Measurements from ENCODE around the gene FHAD1. TPM values are rescaled to one million over a fixed set of nuclear protein-coding genes. Genes with fewer than 3 reads are reported as not detected.

Gene FHAD1
- total RNA-seq, 1 donor from 2014 or later: 1.7 TPM

DNA sequence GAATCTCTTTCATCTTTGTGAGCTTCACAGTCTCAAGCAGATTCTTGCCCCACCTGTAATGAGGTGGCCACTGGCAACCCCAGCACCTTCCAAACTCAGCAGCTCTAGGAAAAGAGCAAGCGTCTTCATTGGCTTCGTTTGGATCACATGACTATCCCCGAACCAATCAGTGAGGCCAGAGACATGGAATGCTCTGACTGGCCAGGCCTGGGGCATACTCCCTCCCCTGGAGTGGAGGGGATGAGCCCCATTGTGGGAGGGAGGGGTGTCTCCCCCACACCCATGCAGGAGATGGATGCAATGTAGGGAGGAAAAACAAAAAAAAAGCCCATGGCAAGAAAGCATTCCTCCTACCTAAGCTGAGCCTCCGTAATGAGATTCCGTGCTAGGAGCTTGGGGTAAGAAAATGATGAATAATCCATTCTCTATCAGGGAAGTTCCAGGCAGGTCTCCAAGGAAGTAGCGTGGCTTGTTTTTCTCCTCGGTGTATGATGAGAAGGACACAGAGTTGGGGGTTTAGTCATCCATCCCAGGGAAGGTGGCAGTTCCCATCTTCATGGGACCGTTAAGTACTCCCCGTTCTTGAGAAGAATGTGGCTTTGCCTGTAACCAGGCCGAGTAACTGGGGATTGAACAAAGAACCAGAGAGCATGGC, 32.7 kb downstream of the FHAD1 start:
- Mint-ChIP-seq H3K36me3 (ENCODE audit: low read depth) (no peaks in the 10 kb centered on the region), H3K4me3 (no peak overlapping the region), H3K27ac (ENCODE audit: unreplicated experiment) (no peak overlapping the region), H3K27me3 (ENCODE audit: low read depth) (no peaks in the 10 kb centered on the region), H3K9me3 (no peaks in the 10 kb centered on the region), H3K4me1 (peaks cover 12% of the 10 kb centered on the region)
- TF ChIP-seq, protein P1, sequence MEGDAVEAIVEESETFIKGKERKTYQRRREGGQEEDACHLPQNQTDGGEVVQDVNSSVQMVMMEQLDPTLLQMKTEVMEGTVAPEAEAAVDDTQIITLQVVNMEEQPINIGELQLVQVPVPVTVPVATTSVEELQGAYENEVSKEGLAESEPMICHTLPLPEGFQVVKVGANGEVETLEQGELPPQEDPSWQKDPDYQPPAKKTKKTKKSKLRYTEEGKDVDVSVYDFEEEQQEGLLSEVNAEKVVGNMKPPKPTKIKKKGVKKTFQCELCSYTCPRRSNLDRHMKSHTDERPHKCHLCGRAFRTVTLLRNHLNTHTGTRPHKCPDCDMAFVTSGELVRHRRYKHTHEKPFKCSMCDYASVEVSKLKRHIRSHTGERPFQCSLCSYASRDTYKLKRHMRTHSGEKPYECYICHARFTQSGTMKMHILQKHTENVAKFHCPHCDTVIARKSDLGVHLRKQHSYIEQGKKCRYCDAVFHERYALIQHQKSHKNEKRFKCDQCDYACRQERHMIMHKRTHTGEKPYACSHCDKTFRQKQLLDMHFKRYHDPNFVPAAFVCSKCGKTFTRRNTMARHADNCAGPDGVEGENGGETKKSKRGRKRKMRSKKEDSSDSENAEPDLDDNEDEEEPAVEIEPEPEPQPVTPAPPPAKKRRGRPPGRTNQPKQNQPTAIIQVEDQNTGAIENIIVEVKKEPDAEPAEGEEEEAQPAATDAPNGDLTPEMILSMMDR (conservative IDR thresholded peaks at IDR 0.05): no peak
- DNase-seq (ENCODE audit: low read depth, low spot score): no peak

DNA sequence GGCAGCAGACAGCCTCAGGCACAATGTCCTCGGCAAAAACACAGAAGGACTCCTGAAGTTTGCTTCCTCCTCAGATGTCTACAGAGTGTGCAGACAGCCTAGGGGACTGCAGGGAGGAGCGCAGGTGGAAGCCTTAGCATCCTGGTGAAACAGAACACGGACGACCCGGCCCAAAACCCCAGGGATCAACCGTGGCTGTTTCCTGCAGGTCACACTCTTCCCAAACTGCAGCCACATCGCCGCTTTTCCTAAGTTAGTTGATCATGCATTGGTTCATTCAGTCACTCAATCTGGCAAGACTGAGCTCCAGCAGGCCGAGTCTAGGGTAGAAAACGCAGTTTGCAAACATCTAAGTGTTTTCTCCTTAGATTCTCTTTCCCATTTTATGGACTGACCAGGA, 33.4 kb downstream of the FHAD1 start:
- Mint-ChIP-seq H3K36me3 (ENCODE audit: low read depth) (no peaks in the 10 kb centered on the region), H3K27ac (ENCODE audit: unreplicated experiment) (no peak overlapping the region), H3K4me1 (peaks cover 9% of the 10 kb centered on the region), H3K27me3 (ENCODE audit: low read depth) (no peaks in the 10 kb centered on the region), H3K4me3 (no peak overlapping the region), H3K9me3 (no peaks in the 10 kb centered on the region)
- TF ChIP-seq, protein P1 (conservative IDR thresholded peaks at IDR 0.05): no peak
- DNase-seq (ENCODE audit: low read depth, low spot score): no peak

DNA sequence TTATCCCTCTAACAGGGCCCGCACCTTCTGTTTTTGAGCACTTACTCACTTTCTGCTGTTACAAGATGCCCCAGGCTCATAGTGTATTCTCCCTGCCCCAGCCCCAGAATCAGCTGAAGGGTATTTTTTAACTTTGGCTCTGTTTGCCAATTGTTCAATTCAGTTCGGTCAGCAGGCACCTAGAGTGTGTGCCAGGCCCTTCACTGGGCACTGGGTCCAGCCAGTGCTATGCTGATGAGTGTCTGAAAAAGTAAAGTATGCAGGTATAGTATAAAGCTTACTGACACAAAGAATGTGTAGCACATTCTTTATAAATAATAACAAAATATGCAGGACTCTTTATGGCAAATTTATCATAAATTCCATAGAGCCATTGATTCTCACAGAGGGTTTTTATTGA, 35.0 kb downstream of the FHAD1 start:
- Mint-ChIP-seq H3K27me3 (ENCODE audit: low read depth) (no peaks in the 10 kb centered on the region), H3K9me3 (no peaks in the 10 kb centered on the region), H3K27ac (ENCODE audit: unreplicated experiment) (no peak overlapping the region), H3K36me3 (ENCODE audit: low read depth) (no peaks in the 10 kb centered on the region), H3K4me1 (peaks cover under 1% of the 10 kb centered on the region), H3K4me3 (no peak overlapping the region)
- TF ChIP-seq, protein P1 (conservative IDR thresholded peaks at IDR 0.05): no peak
- no peak for DNase-seq (ENCODE audit: low read depth, low spot score)

DNA sequence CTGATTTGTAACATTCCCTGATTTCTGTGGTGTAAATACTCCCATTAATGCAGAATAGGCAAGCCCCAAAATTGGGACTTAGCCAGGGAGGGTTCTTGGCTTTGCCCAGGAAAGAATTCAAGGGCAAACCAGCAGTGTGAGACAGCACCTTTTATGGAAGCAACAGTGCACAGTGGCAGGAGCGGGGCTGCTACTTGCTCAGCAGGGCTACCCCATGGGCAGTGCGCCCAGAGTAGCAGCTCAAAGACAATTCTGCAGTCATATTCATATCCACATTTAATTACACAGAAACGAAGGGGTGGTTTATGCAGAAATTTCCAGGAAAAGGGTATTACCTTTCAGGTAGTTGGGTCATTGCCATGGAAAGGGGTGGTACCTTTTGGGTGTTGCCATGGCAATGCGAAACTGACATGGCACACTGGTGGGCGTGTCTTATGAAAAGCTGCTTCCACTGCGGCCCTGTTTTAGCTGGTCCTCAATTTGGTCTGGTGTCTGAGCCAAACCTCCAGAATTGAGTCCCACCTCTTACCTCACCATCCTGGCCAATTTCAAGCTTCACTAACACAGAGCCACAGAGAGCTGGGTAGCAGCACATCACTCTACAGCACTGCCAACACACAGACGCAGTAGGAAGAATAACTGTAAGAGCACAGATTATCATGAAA, 35.9 kb downstream of the FHAD1 start:
- Mint-ChIP-seq H3K27ac (ENCODE audit: unreplicated experiment) (no peak overlapping the region), H3K27me3 (ENCODE audit: low read depth) (no peaks in the 10 kb centered on the region), H3K9me3 (no peaks in the 10 kb centered on the region), H3K36me3 (ENCODE audit: low read depth) (no peaks in the 10 kb centered on the region), H3K4me1 (no peaks in the 10 kb centered on the region), H3K4me3 (no peak overlapping the region)
- TF ChIP-seq, protein P1 (conservative IDR thresholded peaks at IDR 0.05): no peak
- no peak for DNase-seq (ENCODE audit: low read depth, low spot score)

DNA sequence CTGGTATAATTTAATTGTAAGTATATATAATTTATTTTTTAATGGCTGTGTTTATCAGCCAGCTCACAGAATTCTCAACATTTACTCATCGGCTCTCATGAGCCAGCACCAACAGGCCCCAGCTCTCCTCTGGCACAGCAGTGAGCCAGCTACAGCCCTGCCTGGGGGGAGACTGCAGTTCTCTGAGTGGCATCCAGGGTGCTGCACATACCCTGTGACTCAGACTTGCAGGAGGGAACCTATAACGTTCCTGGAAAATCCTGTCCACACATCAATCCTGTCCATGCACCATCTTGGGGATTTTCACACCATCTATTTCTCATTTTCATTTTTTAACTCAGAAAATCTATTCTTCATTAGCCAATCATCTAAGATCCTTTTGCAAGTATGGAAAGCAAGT, 36.5 kb downstream of the FHAD1 start:
- no peaks in the 10 kb centered on the region for H3K9me3 Mint-ChIP-seq
- H3K36me3 Mint-ChIP-seq (ENCODE audit: low read depth): no peaks in the 10 kb centered on the region
- DNase-seq (ENCODE audit: low read depth, low spot score): no peak
- H3K27ac Mint-ChIP-seq (ENCODE audit: unreplicated experiment): no peak overlapping the region
- no peak overlapping the region for H3K4me3 Mint-ChIP-seq
- TF ChIP-seq, protein P1 (conservative IDR thresholded peaks at IDR 0.05): no peak
- H3K4me1 Mint-ChIP-seq: no peaks in the 10 kb centered on the region
- H3K27me3 Mint-ChIP-seq (ENCODE audit: low read depth): no peaks in the 10 kb centered on the region
